H1 (cell line): Measurements from ENCODE around the gene PKP1. TPM values are rescaled to one million over a fixed set of nuclear protein-coding genes. Genes with fewer than 3 reads are reported as not detected.

ENCODE experiments used
- CBX5 ChIP-seq: fragments of 300-800, 300-1000 bp; sonication (generic); IDR thresholded peaks from 2 replicates; pipeline ENCODE4 v1.7.1; 2016; ENCODE audit warnings: antibody characterized with exemption, low read length, low read depth
- KDM4A ChIP-seq: IDR thresholded peaks from one replicate; pipeline ENCODE4 v1.7.1; 2012; ENCODE audit warnings: low read depth, mild to moderate bottlenecking, moderate library complexity, low read length, inconsistent platforms; ENCODE audit not compliant: severe bottlenecking
- polyA plus RNA-seq, 7 experiments: library from polyadenylated mRNA; depleted of rRNA in 3 of 7; stranded (reverse) in 5 of 7; unstranded in 2 of 7; fragments of >200 nt in 5 of 7; fragments of 200-250 nt in 2 of 7; gene quantifications; 1 replicate in 5 of 7; 2 replicates in 1 of 7; 4 replicates in 1 of 7; pipeline versions ENCODE4 v1.2.1 to v1.2.3, GENCODE V29; 2011 to 2013; ENCODE audit warnings: missing spikeins in 2 of 7, mixed read lengths in 2 of 7
- total RNA-seq: library from RNA; stranded (reverse); fragmentation: NEBNext Ultra II Directional; extraction: Animal tissue kit (Norgen Biotek cat#: 25700); gene quantifications from 2 replicates; pipeline ENCODE4 v1.2.1, GENCODE V29; 2021

PKP1 gene
- total and polyA plus RNA-seq, 2 of the 8 experiments (the other 6 are each of a cell fraction or from before 2014, with no cell fraction given), result 0.21 to 0.95 TPM

DNA sequence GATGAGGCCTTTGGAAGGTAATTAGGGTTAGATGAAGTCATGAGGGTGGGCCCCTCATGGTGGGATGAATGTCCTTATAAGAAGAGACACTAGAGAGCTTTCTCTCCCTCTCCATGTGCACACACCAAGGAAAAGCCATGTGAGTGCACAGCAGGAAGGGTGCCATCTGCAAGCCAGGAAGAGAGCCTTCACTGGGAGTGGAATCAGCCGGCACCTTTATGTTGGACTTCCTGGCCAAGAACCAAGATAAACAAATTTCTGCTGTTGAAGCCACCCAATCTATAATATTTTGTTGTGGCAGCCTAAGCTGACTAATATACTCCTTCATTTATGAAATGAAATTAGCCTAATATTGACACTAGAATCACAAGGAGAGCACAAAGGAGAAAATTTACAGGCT is 38.2 kb upstream of the PKP1 start (continued):
- TF ChIP-seq CBX5, result no peak
- no peak for TF ChIP-seq KDM4A
